Stimulated activated CD8-positive, alpha-beta memory T cell treated with anti-CD3 and anti-CD28 coated beads, Interleukin-15, amount 100 ng/mL, for 24 hours (primary cell): ENCODE data around the gene DACH1.

Experiments used
- DNase-seq: peaks from one replicate; pipeline ENCODE4 v3.0.0-alpha.2; 2020; ENCODE audit warnings: low read depth

The DACH1 gene

GRCh38 chr13:71774863-71775262, 92.1 kb downstream of the DACH1 start:
- no peak for DNase-seq

DNA sequence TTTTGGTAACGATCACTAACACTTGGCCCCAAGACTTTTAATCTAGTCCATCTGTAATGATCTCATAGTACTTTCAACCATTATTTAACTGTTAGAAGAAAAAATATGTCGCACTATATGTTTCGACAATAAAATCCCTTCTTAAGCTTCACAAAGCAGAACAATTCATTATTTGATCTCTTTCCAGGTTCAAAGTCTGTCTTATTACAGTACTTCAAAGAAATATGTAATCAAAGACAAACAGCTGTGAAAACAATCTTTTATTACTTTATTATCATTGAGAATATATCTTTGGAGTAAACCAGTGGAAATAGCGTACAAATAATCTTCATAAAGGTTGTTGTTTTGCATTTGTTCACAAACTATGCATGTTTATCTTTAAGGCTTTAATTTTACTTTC, 93.5 kb downstream of the DACH1 start:
- DNase-seq: no peak

- DNase-seq: no peak
Observed at GRCh38 chr13:71772361-71772760, 94.6 kb downstream of the DACH1 start.

DNA sequence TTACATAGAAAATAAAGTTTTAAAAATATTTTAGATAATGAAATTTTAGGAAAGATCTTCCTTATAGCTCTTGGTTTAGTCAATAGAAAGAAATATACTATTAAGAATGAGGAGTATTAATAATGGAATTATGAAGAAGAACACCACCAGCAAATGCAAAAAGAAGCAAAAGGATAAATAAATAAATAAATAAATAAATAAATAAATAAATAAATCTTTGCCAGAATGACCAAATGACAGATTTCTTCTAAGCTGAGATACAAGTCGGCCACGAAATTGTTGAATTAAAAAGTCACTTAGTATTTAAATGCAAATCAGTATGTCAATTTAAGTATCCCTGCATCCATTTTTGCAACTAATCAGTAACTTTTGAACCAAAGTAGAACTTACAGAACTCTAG, 95.9 kb downstream of the DACH1 start:
- DNase-seq: no peak

DNA sequence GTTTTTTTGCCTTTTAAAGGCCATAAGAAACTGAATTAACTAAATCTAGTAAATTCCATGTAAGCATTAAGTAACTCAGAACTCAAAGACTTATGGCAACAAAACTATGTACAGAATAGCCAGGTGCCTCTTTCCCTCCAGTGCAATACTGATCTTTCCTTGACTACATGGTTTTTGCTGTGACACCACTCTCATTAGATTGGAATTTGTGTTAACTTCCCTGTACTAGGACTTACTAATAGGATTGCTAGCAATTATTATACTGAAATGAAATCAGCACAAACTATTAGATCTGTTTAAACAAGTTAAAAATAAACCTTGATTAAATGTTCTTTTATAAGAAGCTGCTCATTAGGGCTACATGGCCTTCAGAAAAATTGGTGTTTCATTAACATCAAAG, 96.3 kb downstream of the DACH1 start:
- no peak for DNase-seq

DNA sequence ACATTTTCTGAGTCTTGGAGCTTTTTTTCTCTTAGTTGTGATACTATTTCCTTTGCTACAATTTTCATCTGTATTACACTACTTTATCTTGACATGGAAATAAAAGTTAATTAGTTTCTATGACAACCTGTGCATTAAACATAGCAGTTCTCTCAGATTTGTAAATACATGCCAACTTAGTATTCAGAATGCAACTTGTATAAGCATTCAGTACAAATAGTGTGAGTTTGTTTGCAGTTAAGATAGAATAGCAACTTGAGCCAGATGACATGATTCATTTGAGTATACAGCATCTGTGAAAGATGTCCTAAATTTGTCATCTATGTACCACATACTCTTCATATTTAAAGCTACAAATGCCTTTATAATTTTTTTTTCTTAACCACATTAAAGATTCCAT, 98.1 kb downstream of the DACH1 start:
- DNase-seq: no peak

DNA sequence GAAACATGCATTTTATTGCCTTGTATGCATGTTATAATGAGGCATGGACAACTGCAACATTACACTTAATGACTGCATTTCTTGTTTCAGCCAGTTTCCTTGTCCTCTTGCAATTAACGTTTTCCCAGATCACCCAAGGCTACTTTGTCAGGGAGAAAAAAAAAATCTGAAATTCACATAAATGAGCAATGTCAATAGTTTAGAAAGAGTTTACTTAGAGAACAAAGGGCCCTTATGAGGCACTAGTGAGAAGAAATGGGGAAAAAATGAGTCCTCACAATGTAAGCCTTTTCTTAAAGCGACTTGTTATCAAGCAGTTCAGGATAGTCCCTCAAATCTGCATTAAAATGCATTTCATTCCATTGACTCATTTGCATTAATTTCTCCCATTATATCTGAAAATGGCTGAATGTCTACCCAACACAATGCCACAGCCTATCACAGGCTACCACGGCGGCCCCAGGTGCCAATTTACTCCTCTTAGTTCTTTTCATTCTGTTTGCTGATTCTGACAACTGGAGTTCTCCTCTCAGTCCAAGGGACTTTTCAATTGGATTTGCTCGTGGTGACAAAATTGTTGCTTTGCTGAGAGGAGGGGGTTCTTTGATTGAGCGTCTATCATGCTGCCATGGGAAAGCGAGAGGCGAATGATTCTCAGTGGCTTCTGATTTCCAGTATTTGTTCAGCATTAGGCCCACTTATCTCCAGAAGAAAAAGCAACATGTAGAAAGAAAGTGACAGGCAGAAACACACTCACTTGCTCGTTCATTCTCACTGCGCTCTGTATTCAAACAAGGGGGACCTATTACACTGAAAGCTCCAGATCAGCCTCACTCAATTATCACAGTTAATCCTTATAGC, 107.1 kb downstream of the DACH1 start:
- DNase-seq: no peak

GRCh38 chr13:71758828-71759227, 108.2 kb downstream of the DACH1 start:
- no peak for DNase-seq

- no peak for DNase-seq
Observed at GRCh38 chr13:71754407-71754974, 112.5 kb downstream of the DACH1 start.

DNA sequence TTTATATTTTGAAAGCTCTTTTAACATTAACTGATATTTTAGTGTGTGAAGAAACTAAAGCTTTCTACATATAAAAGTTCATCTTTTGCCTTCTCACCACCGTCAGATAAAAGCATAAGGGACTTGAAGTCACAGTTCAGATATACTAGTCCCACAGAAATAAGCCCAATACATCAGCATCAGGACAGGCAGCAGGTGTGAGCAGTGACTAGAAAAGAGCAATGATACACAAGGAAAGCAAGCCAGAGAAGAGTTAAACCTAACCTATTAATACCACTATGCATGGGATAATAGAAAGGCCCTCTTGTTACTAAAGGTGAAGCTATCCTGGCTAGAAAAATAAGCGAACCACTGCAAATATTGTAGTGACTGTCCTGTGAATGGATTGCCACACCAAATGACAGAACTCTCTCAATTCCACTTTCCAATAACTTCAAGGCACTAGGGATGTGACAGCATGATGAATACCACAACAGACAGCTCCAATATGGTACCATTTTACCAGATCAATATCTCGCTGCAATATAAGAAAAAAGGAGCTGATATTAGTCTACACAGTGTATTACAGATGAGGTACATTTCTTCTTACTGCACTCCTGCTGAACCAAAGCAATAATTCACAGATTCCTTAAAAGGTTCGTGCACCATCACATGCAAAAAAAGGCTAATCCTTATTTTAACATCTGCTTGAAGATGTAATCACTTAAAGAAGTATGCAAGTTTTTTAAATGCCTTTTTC, 114.1 kb downstream of the DACH1 start:
- DNase-seq: no peak

- no peak for DNase-seq
Observed at GRCh38 chr13:71751073-71751472, 115.9 kb downstream of the DACH1 start.

DNA sequence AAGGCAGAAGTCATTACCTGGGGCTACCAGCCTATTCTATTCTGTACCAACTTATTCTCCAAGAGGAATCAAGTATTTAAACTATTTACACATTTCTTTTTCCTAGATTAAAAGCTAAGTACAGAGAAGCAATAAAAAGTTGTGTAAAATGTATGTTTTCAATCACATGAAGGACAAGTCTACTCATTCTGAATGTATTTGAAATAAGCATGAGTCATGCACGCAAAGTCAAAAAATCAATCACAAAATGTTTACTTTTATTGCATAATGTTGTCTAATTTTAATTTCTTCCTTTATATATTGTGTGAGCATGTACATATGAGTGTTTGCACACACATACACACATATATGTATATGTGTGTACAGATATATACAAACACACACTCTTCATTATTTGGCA, 136.7 kb downstream of the DACH1 start:
- DNase-seq: no peak

DNA sequence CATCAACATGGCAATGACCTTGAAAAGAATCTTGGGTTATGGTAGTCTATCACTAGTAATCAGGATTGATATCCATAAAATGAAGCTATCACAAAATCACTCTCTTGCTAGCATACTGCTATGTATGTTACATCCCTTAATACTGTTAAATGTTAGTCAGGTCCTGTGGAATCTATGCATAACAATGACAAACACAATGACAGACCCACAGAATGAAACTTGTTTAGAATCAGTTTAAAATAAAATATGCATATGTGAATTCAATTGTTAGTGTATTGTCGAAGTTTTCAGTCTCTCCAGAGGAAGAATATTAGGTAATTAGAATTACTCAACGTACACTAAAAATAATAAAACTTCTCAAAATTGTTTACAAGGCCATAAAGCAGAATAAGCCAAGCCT, 137.6 kb downstream of the DACH1 start:
- DNase-seq: no peak

- no peak for DNase-seq
Observed at GRCh38 chr13:71727662-71728061, 139.3 kb downstream of the DACH1 start.

DNA sequence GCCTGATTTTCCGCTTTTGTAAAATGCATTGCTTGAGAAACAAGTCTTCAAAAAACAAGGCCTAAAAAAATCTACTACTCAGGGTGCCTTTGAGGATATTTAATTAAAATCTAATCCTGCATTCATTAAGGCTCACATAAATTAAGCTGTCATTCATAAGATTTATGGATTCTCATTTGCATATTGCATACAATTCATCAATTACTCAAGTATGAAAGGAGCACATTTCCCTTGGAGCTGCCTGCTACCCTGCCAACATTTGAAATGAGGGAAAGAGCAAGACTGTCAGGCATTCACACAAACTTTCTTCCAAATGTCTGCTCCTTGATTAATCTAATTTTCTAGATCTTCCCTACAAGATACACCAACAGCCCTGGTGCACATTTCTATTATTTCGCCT, 140.0 kb downstream of the DACH1 start:
- DNase-seq: no peak

DNA sequence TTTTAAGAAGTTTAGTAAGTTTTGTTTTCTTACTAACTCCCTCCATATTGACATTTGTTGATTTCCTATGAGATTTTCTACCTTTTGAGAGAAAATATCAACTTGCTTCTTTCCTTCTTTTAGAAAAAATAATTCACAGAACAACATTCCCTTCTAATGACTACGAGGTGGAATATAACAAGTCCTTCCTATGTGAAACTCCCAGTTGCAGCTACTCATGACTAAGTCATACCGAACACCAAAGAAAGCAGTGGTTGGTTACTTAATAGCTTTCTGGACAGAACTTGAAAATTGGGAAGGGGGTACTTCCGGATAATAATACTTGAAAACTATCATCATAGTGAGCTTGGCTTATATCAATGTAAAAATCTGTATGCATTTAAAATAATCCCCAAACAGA, 144.8 kb downstream of the DACH1 start:
- DNase-seq: no peak

DNA sequence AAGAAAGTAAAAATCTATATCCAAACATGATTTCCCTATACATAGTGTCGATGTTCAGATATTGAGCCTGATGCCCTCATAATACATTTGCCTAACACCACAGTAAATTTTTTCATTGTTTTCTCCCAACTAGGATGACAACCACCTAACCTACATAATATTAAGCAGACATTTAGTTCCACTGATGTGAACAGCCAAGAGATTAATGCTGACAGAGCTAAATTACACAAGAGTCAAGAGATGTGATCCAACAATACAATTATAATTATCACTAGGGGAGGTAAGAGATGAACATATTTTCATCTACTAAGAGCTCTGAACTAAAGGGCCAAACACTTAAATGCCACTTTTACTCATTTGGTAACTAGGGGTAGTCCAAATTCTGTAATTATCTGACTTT, 145.9 kb downstream of the DACH1 start:
- DNase-seq: no peak

GRCh38 chr13:71718931-71719330, 148.1 kb downstream of the DACH1 start:
- DNase-seq: no peak

GRCh38 chr13:71714802-71715375, 152.1 kb downstream of the DACH1 start:
- DNase-seq: no peak

GRCh38 chr13:71712988-71713653, 153.9 kb downstream of the DACH1 start:
- DNase-seq: no peak

GRCh38 chr13:71704656-71705055, 162.3 kb downstream of the DACH1 start:
- DNase-seq: no peak

GRCh38 chr13:71703138-71703537, 163.9 kb downstream of the DACH1 start:
- no peak for DNase-seq
